ENCODE results near the gene TRIM24. TPM values are rescaled to one million over a fixed set of nuclear protein-coding genes. Genes with fewer than 3 reads are reported as not detected.

Gene TRIM24
- total RNA-seq, 2 donors from 2014 or later, result 14.5 to 19.1 TPM

GRCh38 chr7:138555684-138556083 lies 95.6 kb downstream of the TRIM24 start:
- Histone ChIP-seq H3K27me3 (no peaks in the 10 kb centered on the region), H3K9me3 (no peaks in the 10 kb centered on the region), H3K4me3 (no peak overlapping the region), H3K27ac (no peak overlapping the region), H3K36me3 (peaks cover 35% of the 10 kb centered on the region), H3K4me1 (no peaks in the 10 kb centered on the region), H3K9ac (ENCODE audit: low read depth in 2 of 2, low read length in 2 of 2) (no peak overlapping the region)
- DNase-seq, result no peak
- TF ChIP-seq CTCF (IDR thresholded peaks at IDR 0.05), result no peak
- intact Hi-C loops (cut with DNase I), result no loop called here

- no peak for TF ChIP-seq CTCF (IDR thresholded peaks at IDR 0.05)
- intact Hi-C loops (cut with DNase I), result no loop called here
These were observed 96.9 kb downstream of the TRIM24 start for GRCh38 chr7:138556771-138557484.

GRCh38 chr7:138559448-138559847 lies 99.4 kb downstream of the TRIM24 start:
- H3K27ac ChIP-seq, result no peak overlapping the region
- H3K27me3 ChIP-seq, result no peaks in the 10 kb centered on the region
- no peak overlapping the region for H3K9ac ChIP-seq (ENCODE audit: low read depth in 2 of 2, low read length in 2 of 2)
- H3K9me3 ChIP-seq, result no peaks in the 10 kb centered on the region
- H3K36me3 ChIP-seq, result peaks cover 32% of the 10 kb centered on the region
- DNase-seq, result no peak
- no peaks in the 10 kb centered on the region for H3K4me1 ChIP-seq
- TF ChIP-seq CTCF (IDR thresholded peaks at IDR 0.05), result no peak
- intact Hi-C loops (cut with DNase I), result no loop called here
- no peak overlapping the region for H3K4me3 ChIP-seq

More at GRCh38 chr7:138556771-138557484, 96.9 kb downstream of the TRIM24 start:
- DNase-seq, result no peak
- no peak overlapping the region for H3K27ac ChIP-seq
- peaks cover 34% of the 10 kb centered on the region for H3K36me3 ChIP-seq
- no peak overlapping the region for H3K9ac ChIP-seq (ENCODE audit: low read depth in 2 of 2, low read length in 2 of 2)
- H3K4me3 ChIP-seq, result no peak overlapping the region
- H3K4me1 ChIP-seq, result no peaks in the 10 kb centered on the region
- H3K27me3 ChIP-seq, result no peaks in the 10 kb centered on the region
- H3K9me3 ChIP-seq, result no peaks in the 10 kb centered on the region

- DNase-seq, result no peak
- no peak overlapping the region for H3K4me3 ChIP-seq
- peaks cover 5% of the 10 kb centered on the region for H3K9me3 ChIP-seq
- no peaks in the 10 kb centered on the region for H3K4me1 ChIP-seq
- intact Hi-C loops (cut with DNase I), result no loop called here
- H3K27ac ChIP-seq, result no peak overlapping the region
- TF ChIP-seq CTCF (IDR thresholded peaks at IDR 0.05), result no peak
- H3K36me3 ChIP-seq, result peaks cover 6% of the 10 kb centered on the region
- no peak overlapping the region for H3K9ac ChIP-seq (ENCODE audit: low read depth in 2 of 2, low read length in 2 of 2)
- no peaks in the 10 kb centered on the region for H3K27me3 ChIP-seq
These were observed 103.7 kb downstream of the TRIM24 start for GRCh38 chr7:138563808-138564207.

- no peak for DNase-seq
- no peaks in the 10 kb centered on the region for H3K27me3 ChIP-seq
- H3K27ac ChIP-seq, result no peak overlapping the region
- no peak overlapping the region for H3K4me3 ChIP-seq
- peaks cover 3% of the 10 kb centered on the region for H3K36me3 ChIP-seq
- intact Hi-C loops (cut with DNase I), result no loop called here
- no peak for TF ChIP-seq CTCF (IDR thresholded peaks at IDR 0.05)
- peaks cover 5% of the 10 kb centered on the region for H3K9me3 ChIP-seq
- H3K9ac ChIP-seq (ENCODE audit: low read depth in 2 of 2, low read length in 2 of 2), result no peak overlapping the region
- H3K4me1 ChIP-seq, result no peaks in the 10 kb centered on the region
These were observed 104.3 kb downstream of the TRIM24 start for GRCh38 chr7:138564365-138564764.

Data from colonic mucosa (tissue), 4 donors.